ENCODE results near the gene SLC33A1. TPM values are rescaled to one million over a fixed set of nuclear protein-coding genes. Genes with fewer than 3 reads are reported as not detected.

SLC33A1 gene
- total RNA-seq, 6 experiments from 2014 or later, result 20.7 to 31.8 (median 26.9) TPM

DNA sequence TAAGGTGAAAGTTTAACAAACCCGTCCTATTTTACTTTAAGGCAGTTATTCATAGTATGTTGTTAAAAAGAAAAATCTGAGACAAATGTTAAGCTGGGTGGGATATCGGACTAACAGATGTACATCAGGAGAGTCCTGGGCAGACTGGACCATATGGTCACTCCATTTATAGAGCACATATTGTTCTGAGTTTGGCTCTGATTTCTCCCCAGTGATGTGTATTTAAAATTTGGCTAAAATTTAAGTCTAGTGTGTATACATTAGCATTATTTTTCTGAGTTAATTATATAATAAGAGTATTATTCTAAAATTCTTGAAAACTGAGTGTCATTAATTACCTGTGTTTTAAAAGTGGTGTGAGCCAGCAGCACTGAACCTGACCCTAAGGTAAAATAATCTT lies 22.3 kb upstream of the SLC33A1 start:
- H3K4me3 Mint-ChIP-seq, result no peak overlapping the region
- DNase-seq, result no peak
- H3K36me3 Mint-ChIP-seq (ENCODE audit: low read depth), result 0 out of 2 replicates have a peak, but pooled peaks cover 3% of the 10 kb centered on the region
- H3K9me3 Mint-ChIP-seq, result no peaks in the 10 kb centered on the region
- H3K4me1 Mint-ChIP-seq (ENCODE audit: low read depth), result peaks cover 34% of the 10 kb centered on the region
- no peaks in the 10 kb centered on the region; the same call in 1 of the 2 replicates for H3K27me3 Mint-ChIP-seq (ENCODE audit: insufficient read depth)
- H3K27ac Mint-ChIP-seq, result no peak overlapping the region
- TF ChIP-seq, protein P1, sequence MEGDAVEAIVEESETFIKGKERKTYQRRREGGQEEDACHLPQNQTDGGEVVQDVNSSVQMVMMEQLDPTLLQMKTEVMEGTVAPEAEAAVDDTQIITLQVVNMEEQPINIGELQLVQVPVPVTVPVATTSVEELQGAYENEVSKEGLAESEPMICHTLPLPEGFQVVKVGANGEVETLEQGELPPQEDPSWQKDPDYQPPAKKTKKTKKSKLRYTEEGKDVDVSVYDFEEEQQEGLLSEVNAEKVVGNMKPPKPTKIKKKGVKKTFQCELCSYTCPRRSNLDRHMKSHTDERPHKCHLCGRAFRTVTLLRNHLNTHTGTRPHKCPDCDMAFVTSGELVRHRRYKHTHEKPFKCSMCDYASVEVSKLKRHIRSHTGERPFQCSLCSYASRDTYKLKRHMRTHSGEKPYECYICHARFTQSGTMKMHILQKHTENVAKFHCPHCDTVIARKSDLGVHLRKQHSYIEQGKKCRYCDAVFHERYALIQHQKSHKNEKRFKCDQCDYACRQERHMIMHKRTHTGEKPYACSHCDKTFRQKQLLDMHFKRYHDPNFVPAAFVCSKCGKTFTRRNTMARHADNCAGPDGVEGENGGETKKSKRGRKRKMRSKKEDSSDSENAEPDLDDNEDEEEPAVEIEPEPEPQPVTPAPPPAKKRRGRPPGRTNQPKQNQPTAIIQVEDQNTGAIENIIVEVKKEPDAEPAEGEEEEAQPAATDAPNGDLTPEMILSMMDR (IDR thresholded peaks at IDR 0.05), result no peak

- Mint-ChIP-seq H3K4me1 (ENCODE audit: low read depth) (peaks cover 34% of the 10 kb centered on the region), H3K27ac (no peak overlapping the region), H3K4me3 (no peak overlapping the region), H3K9me3 (no peaks in the 10 kb centered on the region), H3K36me3 (ENCODE audit: low read depth) (0 out of 2 replicates have a peak, but pooled peaks cover 3% of the 10 kb centered on the region), H3K27me3 (ENCODE audit: insufficient read depth) (no peaks in the 10 kb centered on the region; the same call in 1 of the 2 replicates)
- TF ChIP-seq, protein P1 (IDR thresholded peaks at IDR 0.05), result no peak
- no peak for DNase-seq
Observed at GRCh38 chr3:155876037-155876436, 21.8 kb upstream of the SLC33A1 start.

DNA sequence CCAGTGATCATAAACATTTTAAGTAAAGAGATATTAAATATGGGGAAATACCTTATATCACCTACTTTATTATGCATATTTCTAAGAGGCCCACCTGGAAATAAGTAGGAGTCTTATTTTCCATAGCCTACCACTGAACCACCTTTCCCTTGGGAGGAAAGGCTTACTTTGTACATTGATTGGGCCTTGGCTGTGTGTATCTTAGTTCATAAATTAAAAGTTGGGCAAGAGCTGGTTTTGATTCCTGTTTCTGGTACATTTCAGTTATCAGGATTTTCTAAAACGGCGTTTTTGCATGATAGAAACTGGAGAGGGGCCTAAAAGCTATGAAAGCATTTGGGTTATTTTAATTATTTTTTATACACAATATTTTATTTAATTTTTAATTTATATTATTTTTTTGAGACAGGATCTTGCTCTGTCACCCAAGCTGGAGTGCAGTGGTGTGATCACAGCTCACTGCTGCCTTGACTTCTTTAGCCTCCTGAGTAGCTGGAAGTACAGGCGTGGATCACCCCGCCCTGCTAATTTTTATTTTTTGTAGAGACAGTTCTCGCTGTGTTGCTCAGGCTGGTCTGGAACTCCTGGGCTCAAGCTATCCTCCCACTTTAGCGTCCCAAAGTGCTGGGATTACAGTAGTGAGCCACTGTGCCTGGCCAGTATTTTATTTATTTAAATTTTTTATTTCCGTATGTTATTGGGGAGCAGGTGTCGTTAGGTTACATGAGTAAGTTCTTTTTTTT lies 18.8 kb upstream of the SLC33A1 start:
- H3K27ac Mint-ChIP-seq, result peak overlapping the region; percentile 89
- no peaks in the 10 kb centered on the region; the same call in 1 of the 2 replicates for H3K27me3 Mint-ChIP-seq (ENCODE audit: insufficient read depth)
- peaks cover 32% of the 10 kb centered on the region for H3K4me1 Mint-ChIP-seq (ENCODE audit: low read depth)
- TF ChIP-seq, protein P1 (IDR thresholded peaks at IDR 0.05), result no peak
- DNase-seq, result no peak
- no peaks in the 10 kb centered on the region for H3K9me3 Mint-ChIP-seq
- peak overlapping the region; percentile 97 for H3K4me3 Mint-ChIP-seq
- 0 out of 2 replicates have a peak, but pooled peaks cover 3% of the 10 kb centered on the region for H3K36me3 Mint-ChIP-seq (ENCODE audit: low read depth)

GRCh38 chr3:155871746-155872158 lies 17.5 kb upstream of the SLC33A1 start:
- TF ChIP-seq, protein P1 (IDR thresholded peaks at IDR 0.05), result no peak
- no peaks in the 10 kb centered on the region for H3K9me3 Mint-ChIP-seq
- peak overlapping the region; percentile 97 for H3K4me3 Mint-ChIP-seq
- H3K27me3 Mint-ChIP-seq (ENCODE audit: insufficient read depth), result no peaks in the 10 kb centered on the region; the same call in 1 of the 2 replicates
- DNase-seq, result no peak
- peaks cover 32% of the 10 kb centered on the region for H3K4me1 Mint-ChIP-seq (ENCODE audit: low read depth)
- 0 out of 2 replicates have a peak, but pooled peaks cover 3% of the 10 kb centered on the region for H3K36me3 Mint-ChIP-seq (ENCODE audit: low read depth)
- H3K27ac Mint-ChIP-seq, result peak overlapping the region; percentile 89

- peak overlapping the region; percentile 97 for H3K4me3 Mint-ChIP-seq
- peak; percentile 35 for DNase-seq
- no peaks in the 10 kb centered on the region for H3K9me3 Mint-ChIP-seq
- TF ChIP-seq, protein P1 (IDR thresholded peaks at IDR 0.05), result no peak
- no peaks in the 10 kb centered on the region; the same call in 1 of the 2 replicates for H3K27me3 Mint-ChIP-seq (ENCODE audit: insufficient read depth)
- peaks cover 29% of the 10 kb centered on the region for H3K4me1 Mint-ChIP-seq (ENCODE audit: low read depth)
- H3K27ac Mint-ChIP-seq, result peak overlapping the region; percentile 89
- H3K36me3 Mint-ChIP-seq (ENCODE audit: low read depth), result 0 out of 2 replicates have a peak, but pooled peaks cover 3% of the 10 kb centered on the region
Observed at GRCh38 chr3:155870945-155871745, 16.9 kb upstream of the SLC33A1 start.
